HCT116 (cell line): ENCODE results near the gene PDE4D. TPM values are rescaled to one million over a fixed set of nuclear protein-coding genes. Genes with fewer than 3 reads are reported as not detected.

Experiments
- ATAC-seq: fragments of 200-7000 bp; cut with Tn5 transposase; 2 replicates; pipeline ENCODE4 v1.9.1; 2020; ENCODE audit warnings: mild to moderate bottlenecking, moderate library complexity
- BruUV-seq: library from RNA; stranded (reverse); fragments of 400-500 nt; replicated peaks from 2 replicates; lab custom pipeline; 2021; lab: Mats Ljungman, UMichigan
- CTCF ChIA-PET: fragments of 300-600 bp; sonication (Branson Sonifier 250); formaldehyde crosslinking; loops from one replicate; lab custom pipeline; 2021; ENCODE audit warnings: antibody characterized with exemption; lab: Charles Lee
- POLR2A ChIA-PET: fragments of 300-600, 350-600 bp; sonication (Branson Sonifier 250); formaldehyde crosslinking; loops from one replicate; lab custom pipeline; 2021; ENCODE audit warnings: antibody characterized with exemption; lab: Charles Lee
- RAD21 ChIA-PET, 2 experiments: fragments of 300-600 bp; sonication (Branson Sonifier 250); formaldehyde crosslinking; loops; one replicate each; lab custom pipeline; 2023; ENCODE audit warnings: low total read pairs in 2 of 2; ENCODE audit not compliant: uncharacterized antibody in 2 of 2, unreplicated experiment in 2 of 2, low non-redundant PET in 1 of 2; lab: Charles Lee
- DNase-seq: peaks from one replicate; pipeline ENCODE4 v3.0.0-alpha.2; 2010; ENCODE audit warnings: low read depth, low spot score
- H2AFZ ChIP-seq: fragments of 200-600 bp; shearing (Covaris generic), sonication (generic); 2 replicates; pipeline ENCODE4 v1.6.1; 2017; ENCODE audit warnings: low read depth, mixed run types, mixed read lengths, antibody characterized with exemption, low read length; ENCODE audit not compliant: poor library complexity, severe bottlenecking
- H3K27ac ChIP-seq: 2 replicates; pipeline ENCODE4 v1.5.1; 2012; ENCODE audit warnings: low read depth, low read length
- H3K27me3 ChIP-seq: fragments of 200-600 bp; sonication (generic); 2 replicates; pipeline ENCODE4 v1.6.1; 2016; ENCODE audit warnings: mixed run types, low read length, mixed read lengths; ENCODE audit not compliant: insufficient read depth
- H3K36me3 ChIP-seq, 2 experiments: fragments of 200-500 bp in 1 of 2; fragments of 200-600 bp in 1 of 2; sonication (Bioruptor generic) in 1 of 2; sonication (generic) in 1 of 2; 2 replicates each; pipeline versions ENCODE4 v1.5.1 to v1.6.1; 2014 to 2016; ENCODE audit warnings: low read length in 2 of 2, inconsistent platforms in 1 of 2, mixed read lengths in 1 of 2, mixed run types in 1 of 2; ENCODE audit not compliant: insufficient read depth in 2 of 2, control insufficient read depth in 1 of 2
- H3K4me1 ChIP-seq, 2 experiments: fragments of 200-600 bp in 1 of 2; sonication (generic) in 1 of 2; 2 replicates each; pipeline versions ENCODE4 v1.5.1 to v1.6.1; 2012 to 2017; ENCODE audit warnings: low read length in 2 of 2, inconsistent platforms in 1 of 2, mild to moderate bottlenecking in 1 of 2, mixed read lengths in 1 of 2, mixed run types in 1 of 2, moderate library complexity in 1 of 2; ENCODE audit not compliant: insufficient read depth in 2 of 2, control insufficient read depth in 1 of 2
- H3K4me2 ChIP-seq: fragments of 200-600 bp; sonication (generic); 2 replicates; pipeline ENCODE4 v1.6.1; 2017; ENCODE audit warnings: mixed run types, low read length, mixed read lengths
- H3K4me3 ChIP-seq, 2 experiments: fragments of 200-600 bp in 1 of 2; sonication (generic) in 1 of 2; replicated peaks in 1 of 2; 2 replicates each; pipeline ENCODE4 v1.5.1; 2011 to 2016; ENCODE audit warnings: low read length in 2 of 2, control low read depth in 1 of 2, low read depth in 1 of 2, mild to moderate bottlenecking in 1 of 2, mixed read lengths in 1 of 2, mixed run types in 1 of 2
- H3K79me2 ChIP-seq: fragments of 200-600 bp; sonication (generic); 2 replicates; pipeline ENCODE4 v1.6.1; 2017; ENCODE audit warnings: mild to moderate bottlenecking, mixed run types, low read length, moderate library complexity, mixed read lengths; ENCODE audit not compliant: insufficient read depth
- H3K9ac ChIP-seq: fragments of 200-600 bp; sonication (generic); 2 replicates; pipeline ENCODE4 v1.6.1; 2016; ENCODE audit warnings: low read length, mixed read lengths
- H3K9me2 ChIP-seq: fragments of 200-600 bp; sonication (generic), shearing (Covaris generic); 2 replicates; pipeline ENCODE4 v1.6.1; 2017; ENCODE audit warnings: mixed run types, mild to moderate bottlenecking, moderate library complexity; ENCODE audit not compliant: insufficient read depth
- H3K9me3 ChIP-seq, 2 experiments: fragments of 200-500 bp in 1 of 2; fragments of 200-600 bp in 1 of 2; sonication (Bioruptor generic) in 1 of 2; sonication (generic) in 1 of 2; 2 replicates each; pipeline ENCODE4 v1.6.1; 2014 to 2017; ENCODE audit warnings: low read length in 2 of 2, mixed read lengths in 2 of 2, inconsistent platforms in 1 of 2, low read depth in 1 of 2, mild to moderate bottlenecking in 1 of 2, mixed run types in 1 of 2, moderate library complexity in 1 of 2; ENCODE audit not compliant: control insufficient read depth in 1 of 2, insufficient read depth in 1 of 2
- H4K20me1 ChIP-seq: fragments of 200-600 bp; sonication (generic), shearing (Covaris generic); 2 replicates; pipeline ENCODE4 v1.6.1; 2017; ENCODE audit warnings: mixed run types, mild to moderate bottlenecking, moderate library complexity; ENCODE audit not compliant: insufficient read depth
- CBX3 ChIP-seq: IDR thresholded peaks from 2 replicates; pipeline ENCODE4 v1.6.1; 2012; ENCODE audit warnings: low read depth
- CEBPB ChIP-seq: IDR thresholded peaks from 2 replicates; pipeline ENCODE4 v1.6.1; 2012; ENCODE audit warnings: low read depth
- EGR1 ChIP-seq: IDR thresholded peaks from 2 replicates; pipeline ENCODE4 v1.6.1; 2012; ENCODE audit warnings: low read depth
- ELF1 ChIP-seq: IDR thresholded peaks from 2 replicates; pipeline ENCODE4 v1.6.1; 2012; ENCODE audit warnings: low read depth, borderline replicate concordance
- EZH2 ChIP-seq: fragments of 200-600 bp; sonication (generic); IDR thresholded peaks from 2 replicates; pipeline ENCODE4 v1.6.1; 2017; ENCODE audit warnings: antibody characterized with exemption, mixed run types
- EZH2phosphoT487 ChIP-seq: fragments of 200-600 bp; IDR thresholded peaks from 2 replicates; pipeline ENCODE4 v1.6.1; 2018; ENCODE audit warnings: antibody characterized with exemption, borderline replicate concordance
- FOSL1 ChIP-seq: IDR thresholded peaks from 2 replicates; pipeline ENCODE4 v1.6.1; 2012; ENCODE audit warnings: low read depth
- JUND ChIP-seq: IDR thresholded peaks from 2 replicates; pipeline ENCODE4 v1.6.1; 2012
- POLR2AphosphoS5 ChIP-seq: IDR thresholded peaks from 2 replicates; pipeline ENCODE4 v1.6.1; 2011; ENCODE audit warnings: mild to moderate bottlenecking, low read depth, low read length, moderate library complexity
- RAD21 ChIP-seq: IDR thresholded peaks from 2 replicates; pipeline ENCODE4 v1.6.1; 2012; ENCODE audit warnings: low read depth, mild to moderate bottlenecking
- REST ChIP-seq: IDR thresholded peaks from 2 replicates; pipeline ENCODE4 v1.6.1; 2012; ENCODE audit warnings: low read depth
- SIN3A ChIP-seq: IDR thresholded peaks from 2 replicates; pipeline ENCODE4 v1.6.1; 2012; ENCODE audit warnings: low read depth
- SP1 ChIP-seq: IDR thresholded peaks from 2 replicates; pipeline ENCODE4 v1.6.1; 2012; ENCODE audit warnings: low read depth
- ZBTB33 ChIP-seq: IDR thresholded peaks from 2 replicates; pipeline ENCODE4 v1.6.1; 2011; ENCODE audit warnings: mild to moderate bottlenecking, low read length, moderate library complexity; ENCODE audit not compliant: insufficient replicate concordance; ENCODE audit errors: extremely low read depth
- ZFX ChIP-seq: fragments of 450-650 bp; IDR thresholded peaks from 2 replicates; pipeline ENCODE4 v1.6.1; 2017
- intact Hi-C: fragments of 100-400 bp; cut with micrococcal nuclease; formaldehyde crosslinking; loops from 2 replicates; pipeline ENCODE4 v1.10.0; 2022
- total RNA-seq: library from RNA; stranded (reverse); gene quantifications from one replicate; pipeline ENCODE4 v1.2.1, GENCODE V29; 2021; ENCODE audit not compliant: unreplicated experiment
- TF ChIP-seq, protein P1 (sequence below): IDR thresholded peaks from 2 replicates; pipeline ENCODE4 v1.6.1; 2012
- TF ChIP-seq, protein P2 (sequence below), 3 experiments: fragments of 200-600 bp in 1 of 3; sonication (generic) in 1 of 3; IDR thresholded peaks in 2 of 3; conservative IDR thresholded peaks in 1 of 3; 2 replicates each; pipeline ENCODE4 v1.5.1; 2012 to 2017; ENCODE audit warnings: low read depth in 2 of 3, low read length in 2 of 3, antibody characterized with exemption in 1 of 3, borderline replicate concordance in 1 of 3, control low read depth in 1 of 3, mild to moderate bottlenecking in 1 of 3, mixed read lengths in 1 of 3, mixed run types in 1 of 3, moderate library complexity in 1 of 3; ENCODE audit not compliant: insufficient read depth in 1 of 3
- TF ChIP-seq, protein P3 (sequence below): IDR thresholded peaks from 2 replicates; pipeline ENCODE4 v1.6.1; 2012

The PDE4D gene
- total RNA-seq, 1 experiment from 2014 or later: 1.1 TPM

DNA sequence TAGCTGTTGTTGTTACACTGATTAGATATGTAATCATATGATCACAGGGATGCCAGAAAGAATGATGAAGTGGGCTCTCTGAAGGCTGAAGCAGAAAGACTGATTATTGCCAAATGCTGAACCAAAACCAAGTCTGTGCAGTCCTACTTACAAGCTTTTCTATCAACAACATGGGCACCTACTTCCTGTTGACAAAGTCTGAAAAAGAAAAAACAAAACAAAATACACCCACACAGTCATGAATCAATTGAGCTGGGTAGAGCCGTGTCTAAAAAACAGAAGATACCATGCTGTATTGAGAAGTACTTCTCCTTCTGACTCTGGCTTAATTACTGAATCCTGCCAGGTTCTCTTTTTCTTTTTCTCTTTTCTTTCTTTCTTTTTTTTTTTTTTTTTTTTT is 947.3 kb downstream of the PDE4D start:
- H3K9me2 ChIP-seq: no peaks in the 10 kb centered on the region
- no peaks in the 10 kb centered on the region for H3K9me3 ChIP-seq
- no peaks in the 10 kb centered on the region for H3K79me2 ChIP-seq
- H2AFZ ChIP-seq: no peak overlapping the region
- no peak overlapping the region for H3K9ac ChIP-seq
- H3K4me2 ChIP-seq: no peak overlapping the region
- H3K27me3 ChIP-seq: peaks cover 6% of the 10 kb centered on the region; the same call in 1 of the 2 replicates
- ChIA-PET CTCF (interaction anchor here (0.6 kb wide), 1 partner anchor 26 kb away, joined by 3 read pairs; no protein-coding TSS in a partner anchor), POLR2A (no interaction called here), RAD21 (no interaction called here)
- ATAC-seq (no peak), DNase-seq (no peak)
- no peaks in the 10 kb centered on the region for H4K20me1 ChIP-seq
- H3K36me3 ChIP-seq: no peaks in the 10 kb centered on the region
- BruUV-seq: no TSS peak
- intact Hi-C loops: no loop called here
- H3K27ac ChIP-seq: no peak overlapping the region
- no peaks in the 10 kb centered on the region for H3K4me1 ChIP-seq
- TF ChIP-seq, protein P1, sequence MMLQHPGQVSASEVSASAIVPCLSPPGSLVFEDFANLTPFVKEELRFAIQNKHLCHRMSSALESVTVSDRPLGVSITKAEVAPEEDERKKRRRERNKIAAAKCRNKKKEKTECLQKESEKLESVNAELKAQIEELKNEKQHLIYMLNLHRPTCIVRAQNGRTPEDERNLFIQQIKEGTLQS: no peak
- TF ChIP-seq EZH2phosphoT487 (no peak), ZBTB33 (no peak), CEBPB (no peak), POLR2AphosphoS5 (no peak), RAD21 (no peak), ZFX (no peak), EZH2 (no peak), CBX3 (no peak), REST (no peak), ELF1 (no peak), SP1 (no peak), SIN3A (no peak), EGR1 (no peak), FOSL1 (no peak), JUND (no peak)
- TF ChIP-seq, protein P2, sequence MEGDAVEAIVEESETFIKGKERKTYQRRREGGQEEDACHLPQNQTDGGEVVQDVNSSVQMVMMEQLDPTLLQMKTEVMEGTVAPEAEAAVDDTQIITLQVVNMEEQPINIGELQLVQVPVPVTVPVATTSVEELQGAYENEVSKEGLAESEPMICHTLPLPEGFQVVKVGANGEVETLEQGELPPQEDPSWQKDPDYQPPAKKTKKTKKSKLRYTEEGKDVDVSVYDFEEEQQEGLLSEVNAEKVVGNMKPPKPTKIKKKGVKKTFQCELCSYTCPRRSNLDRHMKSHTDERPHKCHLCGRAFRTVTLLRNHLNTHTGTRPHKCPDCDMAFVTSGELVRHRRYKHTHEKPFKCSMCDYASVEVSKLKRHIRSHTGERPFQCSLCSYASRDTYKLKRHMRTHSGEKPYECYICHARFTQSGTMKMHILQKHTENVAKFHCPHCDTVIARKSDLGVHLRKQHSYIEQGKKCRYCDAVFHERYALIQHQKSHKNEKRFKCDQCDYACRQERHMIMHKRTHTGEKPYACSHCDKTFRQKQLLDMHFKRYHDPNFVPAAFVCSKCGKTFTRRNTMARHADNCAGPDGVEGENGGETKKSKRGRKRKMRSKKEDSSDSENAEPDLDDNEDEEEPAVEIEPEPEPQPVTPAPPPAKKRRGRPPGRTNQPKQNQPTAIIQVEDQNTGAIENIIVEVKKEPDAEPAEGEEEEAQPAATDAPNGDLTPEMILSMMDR (IDR thresholded peaks at IDR 0.05 in 2 of 3, conservative IDR thresholded peaks at IDR 0.05 in 1 of 3; ENCODE audit: borderline replicate concordance in 1 of 3, insufficient read depth in 1 of 3, low read depth in 2 of 3, low read length in 2 of 3): no peak
- TF ChIP-seq, protein P3, sequence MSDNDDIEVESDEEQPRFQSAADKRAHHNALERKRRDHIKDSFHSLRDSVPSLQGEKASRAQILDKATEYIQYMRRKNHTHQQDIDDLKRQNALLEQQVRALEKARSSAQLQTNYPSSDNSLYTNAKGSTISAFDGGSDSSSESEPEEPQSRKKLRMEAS: no peak
- TF ChIP-seq, all 23 proteins: peak for 0
- H3K4me3 ChIP-seq: no peak overlapping the region
